Osteocyte (in vitro differentiated cells): ENCODE data around the gene MOGAT3. TPM values are rescaled to one million over a fixed set of nuclear protein-coding genes. Genes with fewer than 3 reads are reported as not detected.
A peak's percentile ranks its signal among the peaks of the same experiment; 100 is the strongest.

Source experiments
- DNase-seq: peaks from one replicate; pipeline ENCODE4 v3.0.0; 2021; ENCODE audit warnings: mixed read lengths; ENCODE audit not compliant: unreplicated experiment; ENCODE audit errors: extremely low spot score
- H3K27ac Mint-ChIP-seq: one replicate; pipeline ENCODE4 v1.8.0; 2021; ENCODE audit warnings: mild to moderate bottlenecking, mixed read lengths; ENCODE audit not compliant: unreplicated experiment
- H3K27me3 Mint-ChIP-seq: one replicate; pipeline ENCODE4 v1.8.0; 2021; ENCODE audit warnings: mixed read lengths; ENCODE audit not compliant: unreplicated experiment
- H3K36me3 Mint-ChIP-seq: one replicate; pipeline ENCODE4 v1.8.0; 2021; ENCODE audit warnings: mixed read lengths; ENCODE audit not compliant: unreplicated experiment
- H3K4me1 Mint-ChIP-seq: one replicate; pipeline ENCODE4 v1.8.0; 2021; ENCODE audit warnings: mixed read lengths; ENCODE audit not compliant: unreplicated experiment
- H3K4me3 Mint-ChIP-seq: one replicate; pipeline ENCODE4 v1.8.0; 2021; ENCODE audit warnings: mild to moderate bottlenecking, moderate library complexity, mixed read lengths; ENCODE audit not compliant: unreplicated experiment
- H3K9me3 Mint-ChIP-seq: one replicate; pipeline ENCODE4 v1.8.0; 2021; ENCODE audit warnings: mixed read lengths; ENCODE audit not compliant: unreplicated experiment
- CTCF ChIP-seq: fragments of 200-600 bp; sonication (generic); IDR thresholded peaks from 2 replicates; pipeline ENCODE4 v1.5.0; 2021; ENCODE audit warnings: antibody characterized with exemption, mild to moderate bottlenecking, moderate library complexity
- total RNA-seq: library from RNA; stranded (reverse); gene quantifications from 2 replicates; pipeline ENCODE4 v1.2.1, GENCODE V29; 2021

The MOGAT3 gene
- total RNA-seq, 1 donor from 2014 or later, result not detected

- Mint-ChIP-seq H3K4me1 (peaks cover 27% of the 10 kb centered on the region), H3K36me3 (no peaks in the 10 kb centered on the region), H3K27ac (no peak overlapping the region), H3K9me3 (no peaks in the 10 kb centered on the region), H3K27me3 (peaks cover 66% of the 10 kb centered on the region), H3K4me3 (no peak overlapping the region)
- TF ChIP-seq CTCF, result no peak
- no peak for DNase-seq
Measured at GRCh38 chr7:101177644-101178043, 23.2 kb downstream of the MOGAT3 start.

- Mint-ChIP-seq H3K36me3 (no peaks in the 10 kb centered on the region), H3K27me3 (peaks cover 72% of the 10 kb centered on the region), H3K9me3 (no peaks in the 10 kb centered on the region), H3K4me1 (peaks cover 36% of the 10 kb centered on the region), H3K4me3 (no peak overlapping the region), H3K27ac (no peak overlapping the region)
- TF ChIP-seq CTCF, result no peak
- DNase-seq, result no peak
Measured at GRCh38 chr7:101175664-101176063, 25.2 kb downstream of the MOGAT3 start.

- H3K4me3 Mint-ChIP-seq, result peak overlapping the region; percentile 38
- H3K9me3 Mint-ChIP-seq, result no peaks in the 10 kb centered on the region
- H3K4me1 Mint-ChIP-seq, result peaks cover 38% of the 10 kb centered on the region
- no peak for TF ChIP-seq CTCF
- H3K27ac Mint-ChIP-seq, result no peak overlapping the region
- no peaks in the 10 kb centered on the region for H3K36me3 Mint-ChIP-seq
- peaks cover 78% of the 10 kb centered on the region for H3K27me3 Mint-ChIP-seq
- no peak for DNase-seq
Measured at GRCh38 chr7:101174322-101174854, 26.4 kb downstream of the MOGAT3 start.

GRCh38 chr7:101173752-101174244, 27.0 kb downstream of the MOGAT3 start:
- Mint-ChIP-seq H3K9me3 (no peaks in the 10 kb centered on the region), H3K27ac (no peak overlapping the region), H3K36me3 (no peaks in the 10 kb centered on the region), H3K4me3 (peak overlapping the region; percentile 38), H3K27me3 (peaks cover 79% of the 10 kb centered on the region), H3K4me1 (peaks cover 35% of the 10 kb centered on the region)
- no peak for DNase-seq
- TF ChIP-seq CTCF, result no peak

- Mint-ChIP-seq H3K27me3 (peaks cover 81% of the 10 kb centered on the region), H3K4me3 (peak overlapping the region; percentile 60), H3K9me3 (no peaks in the 10 kb centered on the region), H3K4me1 (peaks cover 38% of the 10 kb centered on the region), H3K36me3 (no peaks in the 10 kb centered on the region), H3K27ac (no peak overlapping the region)
- TF ChIP-seq CTCF, result no peak
- DNase-seq, result peak; percentile 92
Measured at GRCh38 chr7:101172854-101173751, 27.7 kb downstream of the MOGAT3 start.
